ENCODE measurements around the gene PALD1. TPM values are rescaled to one million over a fixed set of nuclear protein-coding genes. Genes with fewer than 3 reads are reported as not detected.
A peak's percentile ranks its signal among the peaks of the same experiment; 100 is the strongest.

The PALD1 gene
- total RNA-seq, 1 donor from 2014 or later = 4.1 TPM

GRCh38 chr10:70498970-70499835 is 20.6 kb downstream of the PALD1 start:
- H3K4me1 Mint-ChIP-seq (ENCODE audit: low read depth) = peaks cover 25% of the 10 kb centered on the region
- no peaks in the 10 kb centered on the region for H3K27me3 Mint-ChIP-seq (ENCODE audit: low read depth)
- peak overlapping the region; percentile 32 for H3K27ac Mint-ChIP-seq (ENCODE audit: unreplicated experiment)
- no peak for DNase-seq (ENCODE audit: low spot score)
- TF ChIP-seq CTCF (IDR thresholded peaks at IDR 0.05) = no peak
- no peaks in the 10 kb centered on the region for H3K36me3 Mint-ChIP-seq (ENCODE audit: low read depth)
- no peaks in the 10 kb centered on the region for H3K9me3 Mint-ChIP-seq (ENCODE audit: low read depth)
- H3K4me3 Mint-ChIP-seq (ENCODE audit: unreplicated experiment) = no peak overlapping the region

- H3K36me3 Mint-ChIP-seq (ENCODE audit: low read depth) = no peaks in the 10 kb centered on the region
- no peaks in the 10 kb centered on the region for H3K9me3 Mint-ChIP-seq (ENCODE audit: low read depth)
- H3K4me3 Mint-ChIP-seq (ENCODE audit: unreplicated experiment) = no peak overlapping the region
- no peak for TF ChIP-seq CTCF (IDR thresholded peaks at IDR 0.05)
- no peaks in the 10 kb centered on the region for H3K27me3 Mint-ChIP-seq (ENCODE audit: low read depth)
- H3K4me1 Mint-ChIP-seq (ENCODE audit: low read depth) = peaks cover 25% of the 10 kb centered on the region
- DNase-seq (ENCODE audit: low spot score) = no peak
- H3K27ac Mint-ChIP-seq (ENCODE audit: unreplicated experiment) = peak overlapping the region; percentile 23
Observed at GRCh38 chr10:70499836-70500167, 21.2 kb downstream of the PALD1 start.

GRCh38 chr10:70500368-70500767 is 21.8 kb downstream of the PALD1 start:
- Mint-ChIP-seq H3K4me1 (ENCODE audit: low read depth) (peaks cover 25% of the 10 kb centered on the region), H3K36me3 (ENCODE audit: low read depth) (no peaks in the 10 kb centered on the region), H3K4me3 (ENCODE audit: unreplicated experiment) (no peak overlapping the region), H3K27me3 (ENCODE audit: low read depth) (no peaks in the 10 kb centered on the region), H3K9me3 (ENCODE audit: low read depth) (no peaks in the 10 kb centered on the region), H3K27ac (ENCODE audit: unreplicated experiment) (no peak overlapping the region)
- DNase-seq (ENCODE audit: low spot score) = no peak
- no peak for TF ChIP-seq CTCF (IDR thresholded peaks at IDR 0.05)

- H3K4me1 Mint-ChIP-seq (ENCODE audit: low read depth) = peaks cover 25% of the 10 kb centered on the region
- no peaks in the 10 kb centered on the region for H3K9me3 Mint-ChIP-seq (ENCODE audit: low read depth)
- H3K27me3 Mint-ChIP-seq (ENCODE audit: low read depth) = no peaks in the 10 kb centered on the region
- no peak for TF ChIP-seq CTCF (IDR thresholded peaks at IDR 0.05)
- no peak overlapping the region for H3K27ac Mint-ChIP-seq (ENCODE audit: unreplicated experiment)
- no peaks in the 10 kb centered on the region for H3K36me3 Mint-ChIP-seq (ENCODE audit: low read depth)
- no peak overlapping the region for H3K4me3 Mint-ChIP-seq (ENCODE audit: unreplicated experiment)
- no peak for DNase-seq (ENCODE audit: low spot score)
Observed at GRCh38 chr10:70500812-70501301, 22.3 kb downstream of the PALD1 start.

GRCh38 chr10:70502406-70502805 is 23.8 kb downstream of the PALD1 start:
- no peak for DNase-seq (ENCODE audit: low spot score)
- H3K4me1 Mint-ChIP-seq (ENCODE audit: low read depth) = peaks cover 25% of the 10 kb centered on the region

More at GRCh38 chr10:70502406-70502805, 23.8 kb downstream of the PALD1 start:
- Mint-ChIP-seq H3K27ac (ENCODE audit: unreplicated experiment) (no peak overlapping the region), H3K27me3 (ENCODE audit: low read depth) (no peaks in the 10 kb centered on the region), H3K9me3 (ENCODE audit: low read depth) (no peaks in the 10 kb centered on the region), H3K4me3 (ENCODE audit: unreplicated experiment) (no peak overlapping the region), H3K36me3 (ENCODE audit: low read depth) (no peaks in the 10 kb centered on the region)
- no peak for TF ChIP-seq CTCF (IDR thresholded peaks at IDR 0.05)

Measured in chondrocyte (in vitro differentiated cells).